Occipital lobe (tissue), 2 donors: Measurements from ENCODE around the gene FBXL16. TPM values are rescaled to one million over a fixed set of nuclear protein-coding genes. Genes with fewer than 3 reads are reported as not detected.
"Not testable (repeated sequence)": the region's sequence is repeated elsewhere in the genome, so short reads cannot be mapped to it uniquely, and the experiment has no call there.

Source experiments
- DNase-seq: peaks from one replicate; lab custom pipeline; 2025; lab: John Stamatoyannopoulos, UW
- total RNA-seq: library from RNA; depleted of rRNA; stranded (reverse); fragments of >200 nt; gene quantifications from one replicate; pipeline ENCODE4 v1.2.3, GENCODE V29; 2014

FBXL16 gene
- total RNA-seq, 1 donor from 2014 or later = 3.7 TPM

GRCh38 chr16:723695-724094 is 18.1 kb upstream of the FBXL16 start:
- DNase-seq = no peak

DNA sequence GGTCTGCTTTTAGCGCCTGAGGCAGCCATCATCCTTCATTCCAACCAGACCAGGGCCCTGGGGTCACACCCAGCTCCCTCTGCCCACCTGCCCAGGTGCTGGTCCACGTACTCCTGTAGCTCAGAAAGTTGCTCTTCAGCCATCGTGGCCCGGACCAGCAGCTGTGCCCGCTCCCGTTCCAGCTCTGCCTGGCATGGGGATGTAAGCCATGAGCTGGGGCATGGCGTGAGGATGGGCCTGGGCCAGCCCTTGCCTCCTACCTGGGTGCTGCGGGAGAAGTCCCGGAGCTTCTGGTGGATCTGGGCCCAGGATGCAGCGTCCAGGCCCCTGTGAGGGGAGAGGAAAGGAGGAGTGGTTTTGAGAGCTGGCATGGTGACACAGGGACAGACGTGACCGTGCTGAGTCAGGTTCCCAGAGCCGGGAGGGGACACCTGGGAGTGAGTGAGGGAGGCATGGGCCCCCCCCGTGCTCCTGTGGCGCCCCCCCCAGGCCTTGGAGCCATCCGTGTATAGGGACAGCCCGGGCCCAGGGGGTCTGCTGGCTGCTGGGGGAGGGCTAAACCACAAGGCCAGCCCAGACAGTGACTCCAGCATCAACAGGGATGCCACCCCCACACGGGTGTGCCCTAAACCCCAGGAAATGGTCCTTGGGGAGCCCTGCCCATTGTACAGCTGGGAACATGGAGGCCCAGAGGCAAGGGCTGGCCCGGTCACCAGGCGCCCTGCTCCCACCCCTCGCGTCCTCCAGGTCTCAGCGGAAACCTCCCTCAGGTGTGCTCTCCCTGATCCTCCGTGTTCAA is 17.4 kb upstream of the FBXL16 start:
- no peak for DNase-seq

GRCh38 chr16:721765-722540 is 16.4 kb upstream of the FBXL16 start:
- DNase-seq = no peak

DNA sequence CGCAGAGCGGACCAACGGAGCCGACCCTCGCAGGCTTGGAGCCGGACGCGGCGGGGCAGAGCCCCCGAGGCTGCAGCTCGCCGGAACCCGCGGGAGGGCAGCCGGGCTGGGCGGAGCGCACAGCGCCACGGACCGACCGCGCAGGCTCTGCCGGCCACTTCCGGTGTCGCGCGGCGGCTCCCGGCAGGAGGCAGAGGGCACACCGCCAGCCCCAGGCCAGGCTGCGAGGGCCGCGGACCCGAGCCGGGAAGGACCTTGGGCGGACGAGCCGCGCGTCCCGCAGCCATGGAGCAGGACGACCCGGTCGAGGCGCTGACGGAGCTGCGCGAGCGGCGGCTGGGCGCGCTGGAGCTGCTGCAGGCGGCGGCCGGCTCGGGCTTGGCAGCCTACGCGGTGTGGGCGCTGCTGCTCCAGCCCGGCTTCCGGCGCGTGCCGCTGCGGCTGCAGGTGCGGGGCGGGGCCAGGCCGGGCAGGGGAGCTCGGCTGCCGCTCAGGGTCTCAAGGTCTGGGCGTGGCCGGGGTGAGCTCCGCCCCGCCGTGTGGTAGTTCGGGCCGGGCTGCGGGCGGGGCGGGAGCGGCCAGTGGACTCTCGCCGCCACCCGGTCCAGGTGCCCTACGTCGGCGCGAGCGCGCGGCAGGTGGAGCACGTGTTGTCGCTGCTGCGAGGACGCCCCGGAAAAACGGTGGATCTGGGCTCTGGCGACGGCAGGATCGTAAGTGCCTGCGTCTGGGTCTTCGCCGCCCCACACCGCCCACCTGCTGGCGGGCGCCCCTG is 15.6 kb upstream of the FBXL16 start, which contains the start of gene ANTKMT:
TSS of gene ANTKMT (plus strand) at position 157 of the 775 bp plus-strand sequence. CDS start at position 286, 129 bp downstream.
- DNase-seq = peak; percentile 77

GRCh38 chr16:720447-720989 is 14.9 kb upstream of the FBXL16 start:
- peak; percentile 74 for DNase-seq

DNA sequence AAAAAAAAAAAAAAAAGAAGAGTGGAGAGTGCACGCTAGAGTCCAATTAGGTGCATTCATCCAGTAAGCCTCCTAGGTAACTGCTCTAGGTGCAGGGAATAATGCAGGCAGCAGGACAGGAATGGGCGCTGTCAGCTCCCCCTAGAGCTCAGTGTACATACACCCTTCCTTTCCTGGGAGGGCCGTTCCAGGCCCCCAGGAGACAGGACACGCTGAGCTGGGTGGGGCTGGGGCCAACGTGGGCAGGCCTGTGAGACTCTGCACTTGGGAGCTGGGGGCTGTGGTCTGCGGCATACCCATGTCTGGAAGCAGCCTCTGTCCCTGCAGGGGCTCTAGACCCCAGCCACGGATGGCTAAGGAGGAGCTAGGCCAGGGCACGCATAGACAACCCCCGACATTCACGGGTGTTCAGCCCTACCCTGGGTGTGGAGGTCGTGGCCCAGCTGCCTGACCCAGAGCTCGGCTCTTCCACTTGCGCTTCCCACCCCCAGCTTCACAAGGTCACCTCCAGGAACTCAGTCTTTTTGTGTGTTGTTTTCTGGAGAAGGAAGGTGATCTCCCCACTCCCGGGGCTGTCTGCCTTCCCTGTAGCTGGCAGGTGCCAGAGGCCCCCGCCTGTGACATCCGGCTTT is 14.3 kb upstream of the FBXL16 start:
- no peak for DNase-seq

DNA sequence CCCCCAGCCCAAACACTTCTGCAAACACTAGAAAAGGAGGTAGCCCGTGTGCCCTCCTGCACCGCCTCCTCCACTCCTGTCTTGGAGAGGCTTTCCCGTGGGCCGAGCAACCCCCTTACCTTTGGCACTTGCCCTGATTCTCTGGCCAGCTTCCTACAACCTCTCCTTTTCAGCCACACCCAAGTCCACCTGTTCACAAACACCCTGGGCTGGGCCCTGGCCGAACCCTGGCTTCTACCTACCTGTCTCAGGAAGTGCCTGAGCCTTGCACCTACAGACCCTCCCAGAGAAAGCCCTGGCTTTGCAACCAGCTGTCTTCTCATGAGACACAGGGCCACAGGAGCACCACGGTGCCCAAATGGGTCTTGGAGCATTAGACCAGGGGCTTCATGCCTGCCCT is 13.3 kb upstream of the FBXL16 start:
- no peak for DNase-seq

- DNase-seq = no peak
Measured at GRCh38 chr16:718389-718788, 12.8 kb upstream of the FBXL16 start.

- no peak for DNase-seq
Measured at GRCh38 chr16:717450-718245, 12.0 kb upstream of the FBXL16 start.

DNA sequence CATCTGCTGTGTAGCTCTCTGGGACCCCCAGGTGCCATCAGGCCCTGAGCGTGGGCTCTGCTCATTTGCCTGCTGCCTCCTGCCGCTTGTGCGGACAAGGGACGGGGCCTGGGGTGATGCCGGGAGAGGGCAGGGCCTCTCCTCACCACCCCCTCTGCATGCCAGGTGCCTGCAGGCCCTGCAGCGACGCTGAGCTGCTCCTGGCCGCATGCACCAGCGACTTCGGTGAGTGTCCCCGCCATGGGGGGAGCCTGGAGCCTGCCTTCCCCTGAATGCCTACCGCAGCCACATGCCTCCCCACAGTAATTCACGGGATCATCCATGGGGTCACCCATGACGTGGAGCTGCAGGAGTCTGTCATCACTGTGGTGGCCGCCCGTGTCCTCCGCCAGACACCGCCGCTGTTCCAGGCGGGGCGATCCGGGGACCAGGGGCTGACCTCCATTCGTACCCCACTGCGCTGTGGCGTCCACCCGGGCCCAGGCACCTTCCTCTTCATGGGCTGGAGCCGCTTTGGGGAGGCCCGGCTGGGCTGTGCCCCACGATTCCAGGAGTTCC is 11.2 kb upstream of the FBXL16 start:
- DNase-seq = no peak

DNA sequence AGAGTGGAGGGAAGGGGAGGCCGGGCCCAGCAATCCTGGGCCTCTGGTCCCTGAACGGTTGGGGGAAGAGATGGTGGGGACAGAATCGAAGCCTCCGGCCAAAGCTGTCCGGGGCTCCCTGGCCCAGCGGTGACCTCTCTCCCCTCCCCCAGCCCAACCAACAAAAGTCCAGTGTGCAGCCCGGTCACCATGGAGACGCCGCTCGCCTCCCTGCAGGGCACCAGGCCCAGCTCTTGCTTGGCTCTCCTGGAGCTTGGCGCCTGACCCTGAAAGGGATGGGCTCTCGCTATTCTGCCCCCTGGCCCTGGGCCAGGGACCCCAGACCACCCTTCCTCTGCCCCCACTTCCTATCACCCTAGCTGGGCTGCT is 10.6 kb upstream of the FBXL16 start:
- peak; percentile 74 for DNase-seq

DNA sequence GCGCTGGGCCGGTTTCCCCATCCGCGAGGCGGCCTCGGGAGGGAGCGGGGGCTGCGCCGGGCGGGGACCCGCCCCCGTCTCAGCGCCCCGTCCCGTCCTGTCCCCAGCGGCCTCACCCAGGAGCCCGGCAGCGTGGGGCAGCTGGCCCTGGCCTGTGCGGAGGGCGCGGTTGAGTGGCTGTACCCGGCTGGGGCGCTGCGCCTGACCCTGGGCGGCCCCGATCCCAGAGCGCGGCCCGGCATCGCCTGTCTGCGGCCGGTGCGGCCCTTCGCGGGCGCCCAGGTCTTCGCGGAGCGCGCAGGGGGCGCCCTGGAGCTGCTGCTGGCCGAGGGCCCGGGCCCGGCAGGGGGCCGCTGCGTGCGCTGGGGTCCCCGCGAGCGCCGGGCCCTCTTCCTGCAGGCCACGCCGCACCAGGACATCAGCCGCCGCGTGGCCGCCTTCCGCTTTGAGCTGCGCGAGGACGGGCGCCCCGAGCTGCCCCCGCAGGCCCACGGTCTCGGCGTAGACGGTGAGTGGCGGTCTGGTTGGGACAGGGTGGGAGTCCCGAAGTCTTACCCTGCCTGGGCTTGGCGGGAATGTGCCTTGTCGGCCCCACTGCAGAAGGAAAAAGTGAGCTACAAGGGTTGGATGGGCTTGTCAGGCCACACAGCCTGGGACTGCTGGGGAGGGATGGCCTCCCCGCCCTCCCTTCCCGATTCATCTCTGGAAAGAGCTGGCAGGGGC is 10.0 kb upstream of the FBXL16 start:
- DNase-seq = no peak

DNA sequence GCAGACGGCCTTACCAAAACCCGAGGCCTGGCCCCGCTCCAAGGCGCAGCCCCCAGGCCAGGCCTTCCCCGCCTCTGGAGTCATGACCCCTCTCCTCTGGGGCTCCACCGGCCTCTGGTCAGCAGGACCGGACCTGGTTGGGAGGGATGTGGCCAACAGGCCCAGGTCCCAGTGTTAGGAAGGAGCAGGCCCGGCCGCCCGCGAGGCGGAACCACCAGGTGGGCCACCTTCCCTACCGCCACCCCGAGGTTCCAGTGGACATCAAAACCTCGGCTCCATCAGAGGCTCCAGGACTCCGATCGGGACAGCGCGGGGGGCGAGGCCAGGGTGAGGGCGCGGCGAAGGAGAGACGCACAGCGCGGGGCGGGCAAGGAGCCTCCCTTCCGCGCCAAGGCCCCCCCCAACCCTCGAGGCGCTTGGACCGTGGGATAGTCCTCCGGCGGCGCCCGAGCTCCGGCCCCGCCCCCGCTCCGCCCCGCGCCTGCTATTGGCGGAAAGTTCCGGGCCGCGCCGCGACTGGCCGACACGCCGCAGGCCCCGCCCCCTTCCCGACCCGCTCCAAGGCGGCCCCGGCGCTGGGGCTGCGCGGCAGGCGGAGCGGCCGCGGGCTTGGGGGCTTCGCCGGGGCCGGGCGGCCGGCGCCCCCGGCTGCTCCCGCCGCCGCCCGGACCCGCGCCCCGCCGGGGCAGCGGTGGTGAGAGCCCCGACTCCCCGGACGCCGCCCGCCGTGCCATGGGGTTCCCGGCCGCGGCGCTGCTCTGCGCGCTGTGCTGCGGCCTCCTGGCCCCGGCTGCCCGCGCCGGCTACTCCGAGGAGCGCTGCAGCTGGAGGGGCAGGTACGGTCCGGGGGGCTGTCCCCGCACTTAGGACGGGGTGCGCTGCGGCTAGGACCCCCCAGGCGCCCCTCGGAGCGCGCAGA is 9.2 kb upstream of the FBXL16 start, which contains the start of gene METRN:
TSS of gene METRN (plus strand) at position 561 of the 919 bp plus-strand sequence. CDS start at position 733, 172 bp downstream.
- peak; percentile 85 for DNase-seq

DNA sequence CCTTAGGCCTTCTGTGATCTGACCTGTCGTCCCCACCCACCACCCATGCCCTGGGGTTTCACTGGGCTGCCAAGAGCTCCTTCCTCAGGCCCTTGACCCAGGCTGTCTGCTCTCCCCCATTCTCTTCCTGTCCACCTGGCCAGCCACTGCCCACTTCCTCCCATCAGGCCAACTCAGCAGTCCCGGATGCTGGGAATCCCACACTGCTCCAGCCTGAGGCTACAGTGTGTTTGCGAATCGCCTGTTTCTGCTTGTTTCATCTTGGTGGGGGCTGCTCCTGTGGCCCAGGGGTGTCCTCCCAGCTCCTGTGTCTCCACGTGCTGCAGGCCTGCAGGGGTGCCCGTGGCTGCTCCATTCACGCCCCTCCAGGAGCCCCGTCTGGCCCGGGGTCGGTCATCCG is 8.5 kb upstream of the FBXL16 start:
- no peak for DNase-seq

DNA sequence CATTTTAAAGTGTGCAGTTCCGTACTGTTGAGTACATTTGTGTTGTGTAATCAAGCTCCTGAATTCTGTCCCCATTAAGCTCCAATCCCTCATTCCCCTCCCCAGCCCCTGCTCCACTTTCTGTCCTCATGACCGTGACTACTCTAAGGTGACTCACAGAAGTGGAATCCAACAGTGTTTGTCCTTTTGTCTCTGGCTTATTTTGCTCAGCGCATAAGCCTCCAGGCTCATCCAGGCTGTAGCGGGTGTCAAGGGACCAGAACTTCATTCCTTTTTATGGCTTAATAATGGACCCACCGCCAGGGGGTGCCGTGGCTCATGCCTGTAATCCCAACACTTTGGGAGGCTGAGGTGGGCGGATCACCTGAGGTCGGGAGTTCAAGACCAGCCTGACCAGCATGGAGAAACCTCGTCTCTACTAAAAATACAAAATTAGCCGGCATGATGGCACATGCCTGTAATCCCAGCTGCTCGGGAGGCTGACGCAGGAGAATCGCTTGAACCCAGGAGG is 7.2 kb upstream of the FBXL16 start:
- DNase-seq = not testable (repeated sequence)

- peak; percentile 36 for DNase-seq
Measured at GRCh38 chr16:711548-712320, 6.1 kb upstream of the FBXL16 start.

DNA sequence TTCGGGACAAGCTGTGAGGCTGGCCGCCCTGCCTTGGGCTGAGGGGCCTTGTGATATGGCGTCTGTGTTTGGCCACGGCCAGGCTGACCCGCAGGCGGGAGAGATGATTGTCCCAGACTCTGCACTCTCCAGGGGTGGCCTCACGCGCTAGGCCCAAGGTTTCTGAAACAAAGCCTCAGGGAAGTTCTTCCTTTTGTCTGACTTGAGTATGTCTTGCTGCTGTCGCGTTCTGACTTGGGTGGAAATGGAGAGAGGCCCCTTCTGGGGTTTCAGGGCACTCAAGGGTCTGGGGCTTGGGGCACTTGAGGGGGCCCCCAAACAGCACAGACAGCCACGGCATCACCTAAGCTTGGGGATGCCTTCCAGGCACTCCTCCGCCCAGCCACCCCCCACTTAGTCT is 5.5 kb upstream of the FBXL16 start:
- DNase-seq = no peak
